Activated naive CD4-positive, alpha-beta T cell treated with Interleukin-2 at 50 U/mL for 16 hours (primary cell): ENCODE data around the gene AMER3.

ENCODE experiments used
- DNase-seq: peaks from one replicate; pipeline ENCODE4 v3.0.0-alpha.2; 2020

The AMER3 gene

GRCh38 chr2:130756053-130756873, 923 bp downstream of the AMER3 start:
- DNase-seq: no peak

GRCh38 chr2:130756874-130757668, 1.7 kb downstream of the AMER3 start:
- DNase-seq: no peak

GRCh38 chr2:130759906-130760753, 4.8 kb downstream of the AMER3 start:
- DNase-seq: no peak

- DNase-seq: no peak
Observed at GRCh38 chr2:130760754-130761751, 5.7 kb downstream of the AMER3 start.

- no peak for DNase-seq
Observed at GRCh38 chr2:130762031-130762909, 6.9 kb downstream of the AMER3 start.

GRCh38 chr2:130762910-130763385, 7.6 kb downstream of the AMER3 start:
- DNase-seq: no peak

GRCh38 chr2:130763405-130763804, 8.1 kb downstream of the AMER3 start:
- DNase-seq: no peak

- no peak for DNase-seq
Observed at GRCh38 chr2:130764035-130764820, 8.9 kb downstream of the AMER3 start.

- no peak for DNase-seq
Observed at GRCh38 chr2:130764821-130765115, 9.4 kb downstream of the AMER3 start.

GRCh38 chr2:130765464-130765863, 10.1 kb downstream of the AMER3 start:
- no peak for DNase-seq

- DNase-seq: no peak
Observed at GRCh38 chr2:130766037-130766436, 10.7 kb downstream of the AMER3 start.

- no peak for DNase-seq
Observed at GRCh38 chr2:130766711-130767407, 11.5 kb downstream of the AMER3 start.

- DNase-seq: no peak
Observed at GRCh38 chr2:130767408-130767775, 12.1 kb downstream of the AMER3 start.

- no peak for DNase-seq
Observed at GRCh38 chr2:130768191-130768855, 13.0 kb downstream of the AMER3 start.

GRCh38 chr2:130769343-130769907, 14.1 kb downstream of the AMER3 start:
- no peak for DNase-seq

- DNase-seq: no peak
Observed at GRCh38 chr2:130776550-130776949, 21.2 kb downstream of the AMER3 start.

- no peak for DNase-seq
Observed at GRCh38 chr2:130778781-130779180, 23.4 kb downstream of the AMER3 start.

- DNase-seq: no peak
Observed at GRCh38 chr2:130785466-130786055, 30.2 kb downstream of the AMER3 start.
